GM19043 (cell line): ENCODE measurements around the gene HUS1.
"Not testable (repeated sequence)": the region's sequence is repeated elsewhere in the genome, so short reads cannot be mapped to it uniquely, and the experiment has no call there.

Source experiments
- ATAC-seq: cut with Tn5 transposase; IDR thresholded peaks from one replicate; pipeline ENCODE4 v1.9.1; 2021; ENCODE audit warnings: low read depth; ENCODE audit not compliant: unreplicated experiment

HUS1 gene

GRCh38 chr7:47945261-47946015 lies 34.0 kb downstream of the HUS1 start:
- no peak for ATAC-seq

- no peak for ATAC-seq
Observed at GRCh38 chr7:47944536-47945260, 34.7 kb downstream of the HUS1 start.

- no peak for ATAC-seq
Observed at GRCh38 chr7:47943676-47944474, 35.5 kb downstream of the HUS1 start.

- not testable (repeated sequence) for ATAC-seq
Observed at GRCh38 chr7:47942651-47943050, 36.8 kb downstream of the HUS1 start.

- ATAC-seq: no peak
Observed at GRCh38 chr7:47942132-47942531, 37.3 kb downstream of the HUS1 start.

GRCh38 chr7:47941136-47941844 lies 38.1 kb downstream of the HUS1 start:
- no peak for ATAC-seq

- ATAC-seq: no peak
Observed at GRCh38 chr7:47940088-47941013, 39.1 kb downstream of the HUS1 start.

- no peak for ATAC-seq
Observed at GRCh38 chr7:47939425-47940036, 39.9 kb downstream of the HUS1 start.

- ATAC-seq: no peak
Observed at GRCh38 chr7:47938574-47939165, 40.7 kb downstream of the HUS1 start.

GRCh38 chr7:47937711-47938573 lies 41.5 kb downstream of the HUS1 start:
- ATAC-seq: peak; percentile 57

- peak; percentile 87 for ATAC-seq
Observed at GRCh38 chr7:47937065-47937687, 42.2 kb downstream of the HUS1 start.

GRCh38 chr7:47936323-47936722 lies 43.1 kb downstream of the HUS1 start:
- ATAC-seq: no peak

GRCh38 chr7:47935336-47935735 lies 44.1 kb downstream of the HUS1 start:
- ATAC-seq: no peak

- no peak for ATAC-seq
Observed at GRCh38 chr7:47934831-47935230, 44.6 kb downstream of the HUS1 start.

GRCh38 chr7:47933215-47933614 lies 46.2 kb downstream of the HUS1 start:
- no peak for ATAC-seq

- no peak for ATAC-seq
Observed at GRCh38 chr7:47932466-47933037, 46.9 kb downstream of the HUS1 start.

GRCh38 chr7:47932016-47932415 lies 47.4 kb downstream of the HUS1 start:
- ATAC-seq: no peak
